ENCODE measurements around the gene HSD17B14.
"Not testable (repeated sequence)": the region's sequence is repeated elsewhere in the genome, so short reads cannot be mapped to it uniquely, and the experiment has no call there.

HSD17B14 gene

GRCh38 chr19:48836089-48837017 lies at the start of gene HSD17B14:
Gene HSD17B14, minus strand, starts transcription at chr19:48836491. Its CDS starts 80 bp downstream, at chr19:48836411.
- H3K36me3 Mint-ChIP-seq (ENCODE audit: low read depth), result no peaks in the 10 kb centered on the region
- DNase-seq (ENCODE audit: low spot score), result no peak
- peaks cover 14% of the 10 kb centered on the region for H3K4me1 Mint-ChIP-seq (ENCODE audit: low read depth)

GRCh38 chr19:48883726-48884125 lies 47.4 kb upstream of the HSD17B14 start:
- H3K4me1 Mint-ChIP-seq (ENCODE audit: low read depth), result peaks cover 1% of the 10 kb centered on the region

More at GRCh38 chr19:48836089-48837017, at the start of gene HSD17B14:
- H3K4me3 Mint-ChIP-seq, result peak within 1 kb of the TSS; percentile 91
- no peaks in the 10 kb centered on the region for H3K9me3 Mint-ChIP-seq
- peak within 1 kb of the TSS; percentile 87 for H3K27ac Mint-ChIP-seq
- H3K27me3 Mint-ChIP-seq (ENCODE audit: low read depth), result peaks cover 2% of the 10 kb centered on the region

GRCh38 chr19:48881741-48882657 lies 45.7 kb upstream of the HSD17B14 start:
- no peaks in the 10 kb centered on the region for H3K27me3 Mint-ChIP-seq (ENCODE audit: low read depth)
- H3K4me3 Mint-ChIP-seq, result no peak overlapping the region
- no peak for DNase-seq (ENCODE audit: low spot score)
- no peak overlapping the region for H3K27ac Mint-ChIP-seq
- peaks cover 8% of the 10 kb centered on the region for H3K4me1 Mint-ChIP-seq (ENCODE audit: low read depth)
- no peaks in the 10 kb centered on the region for H3K9me3 Mint-ChIP-seq
- peaks cover 15% of the 10 kb centered on the region for H3K36me3 Mint-ChIP-seq (ENCODE audit: low read depth)

More at GRCh38 chr19:48883726-48884125, 47.4 kb upstream of the HSD17B14 start:
- Mint-ChIP-seq H3K4me3 (no peak overlapping the region), H3K9me3 (no peaks in the 10 kb centered on the region), H3K27ac (no peak overlapping the region), H3K27me3 (ENCODE audit: low read depth) (no peaks in the 10 kb centered on the region), H3K36me3 (ENCODE audit: low read depth) (peaks cover 3% of the 10 kb centered on the region)
- DNase-seq (ENCODE audit: low spot score), result no peak

- not testable (repeated sequence) for H3K27me3 Mint-ChIP-seq (ENCODE audit: low read depth); H3K4me3 Mint-ChIP-seq; H3K27ac Mint-ChIP-seq; DNase-seq (ENCODE audit: low spot score); H3K9me3 Mint-ChIP-seq
- H3K4me1 Mint-ChIP-seq (ENCODE audit: low read depth), result peaks cover 23% of the 10 kb centered on the region
- H3K36me3 Mint-ChIP-seq (ENCODE audit: low read depth), result peaks cover 33% of the 10 kb centered on the region
Observed at GRCh38 chr19:48879696-48880095, 43.4 kb upstream of the HSD17B14 start.

- H3K9me3 Mint-ChIP-seq, result no peaks in the 10 kb centered on the region
- peak overlapping the region; percentile 67 for H3K27ac Mint-ChIP-seq
- peaks cover 38% of the 10 kb centered on the region for H3K36me3 Mint-ChIP-seq (ENCODE audit: low read depth)
- no peak for DNase-seq (ENCODE audit: low spot score)
- peaks cover 27% of the 10 kb centered on the region for H3K4me1 Mint-ChIP-seq (ENCODE audit: low read depth)
- no peaks in the 10 kb centered on the region for H3K27me3 Mint-ChIP-seq (ENCODE audit: low read depth)
- no peak overlapping the region for H3K4me3 Mint-ChIP-seq
Observed at GRCh38 chr19:48879025-48879637, 42.8 kb upstream of the HSD17B14 start.

- H3K27me3 Mint-ChIP-seq (ENCODE audit: low read depth), result no peaks in the 10 kb centered on the region
- peaks cover 46% of the 10 kb centered on the region for H3K36me3 Mint-ChIP-seq (ENCODE audit: low read depth)
- H3K9me3 Mint-ChIP-seq, result no peaks in the 10 kb centered on the region
- peak overlapping the region; percentile 36 for H3K4me3 Mint-ChIP-seq
- H3K27ac Mint-ChIP-seq, result peak overlapping the region; percentile 67
- H3K4me1 Mint-ChIP-seq (ENCODE audit: low read depth), result peaks cover 35% of the 10 kb centered on the region
- DNase-seq (ENCODE audit: low spot score), result no peak
Observed at GRCh38 chr19:48878196-48879024, 42.1 kb upstream of the HSD17B14 start.

- DNase-seq (ENCODE audit: low spot score), result no peak
- Mint-ChIP-seq H3K4me3 (no peak overlapping the region), H3K27ac (peak overlapping the region; percentile 67), H3K4me1 (ENCODE audit: low read depth) (peaks cover 40% of the 10 kb centered on the region), H3K36me3 (ENCODE audit: low read depth) (peaks cover 50% of the 10 kb centered on the region), H3K9me3 (no peaks in the 10 kb centered on the region), H3K27me3 (ENCODE audit: low read depth) (no peaks in the 10 kb centered on the region)
Observed at GRCh38 chr19:48877855-48878195, 41.5 kb upstream of the HSD17B14 start.

- H3K27me3 Mint-ChIP-seq (ENCODE audit: low read depth); H3K9me3 Mint-ChIP-seq: not testable (repeated sequence)
- DNase-seq (ENCODE audit: low spot score), result peak; percentile 49
- H3K27ac Mint-ChIP-seq, result peak overlapping the region; percentile 100
- H3K4me1 Mint-ChIP-seq (ENCODE audit: low read depth), result peaks cover 46% of the 10 kb centered on the region
- H3K36me3 Mint-ChIP-seq (ENCODE audit: low read depth), result peaks cover 54% of the 10 kb centered on the region
- peak overlapping the region; percentile 100 for H3K4me3 Mint-ChIP-seq
Observed at GRCh38 chr19:48876043-48876981, 40.0 kb upstream of the HSD17B14 start.

GRCh38 chr19:48874303-48875135 lies 38.2 kb upstream of the HSD17B14 start:
- peak overlapping the region; percentile 100 for H3K4me3 Mint-ChIP-seq
- no peaks in the 10 kb centered on the region for H3K27me3 Mint-ChIP-seq (ENCODE audit: low read depth)
- no peaks in the 10 kb centered on the region for H3K9me3 Mint-ChIP-seq
- peak overlapping the region; percentile 100 for H3K27ac Mint-ChIP-seq
- peaks cover 46% of the 10 kb centered on the region for H3K4me1 Mint-ChIP-seq (ENCODE audit: low read depth)
- peaks cover 53% of the 10 kb centered on the region for H3K36me3 Mint-ChIP-seq (ENCODE audit: low read depth)
- peak; percentile 16 for DNase-seq (ENCODE audit: low spot score)

- peak overlapping the region; percentile 100 for H3K27ac Mint-ChIP-seq
- peak overlapping the region; percentile 100 for H3K4me3 Mint-ChIP-seq
- H3K36me3 Mint-ChIP-seq (ENCODE audit: low read depth), result peaks cover 51% of the 10 kb centered on the region
- no peaks in the 10 kb centered on the region for H3K27me3 Mint-ChIP-seq (ENCODE audit: low read depth)
- peak; percentile 18 for DNase-seq (ENCODE audit: low spot score)
- peaks cover 45% of the 10 kb centered on the region for H3K4me1 Mint-ChIP-seq (ENCODE audit: low read depth)
- no peaks in the 10 kb centered on the region for H3K9me3 Mint-ChIP-seq
Observed at GRCh38 chr19:48873476-48874302, 37.4 kb upstream of the HSD17B14 start.

- Mint-ChIP-seq H3K36me3 (ENCODE audit: low read depth) (peaks cover 45% of the 10 kb centered on the region), H3K9me3 (no peaks in the 10 kb centered on the region)
Observed at GRCh38 chr19:48872884-48873475, 36.7 kb upstream of the HSD17B14 start.

More at GRCh38 chr19:48872884-48873475, 36.7 kb upstream of the HSD17B14 start:
- Mint-ChIP-seq H3K4me1 (ENCODE audit: low read depth) (peaks cover 43% of the 10 kb centered on the region), H3K4me3 (peak overlapping the region; percentile 100), H3K27me3 (ENCODE audit: low read depth) (peaks cover 2% of the 10 kb centered on the region), H3K27ac (peak overlapping the region; percentile 100)
- peak; percentile 76 for DNase-seq (ENCODE audit: low spot score)

Data from T-helper 2 cell treated with Interferon-gamma antibody and Interleukin-4, amounts not matched to agents 5 μg/mL and 100 μg/mL, for 36 hours (primary cell).